IMR-90 (cell line): Measurements from ENCODE around the gene PISD. TPM values are rescaled to one million over a fixed set of nuclear protein-coding genes. Genes with fewer than 3 reads are reported as not detected.
A peak's percentile ranks its signal among the peaks of the same experiment; 100 is the strongest.

Source experiments
- ATAC-seq: fragments of 200-7000 bp; cut with Tn5 transposase; 2 replicates; pipeline ENCODE4 v1.9.1; 2020; ENCODE audit warnings: low read depth, mild to moderate bottlenecking, moderate library complexity
- BruUV-seq: library from RNA; stranded (reverse); fragments of 400-500 nt; replicated peaks from 2 replicates; lab custom pipeline; 2021; lab: Mats Ljungman, UMichigan
- CTCF ChIA-PET: fragments of 300-600 bp; formaldehyde crosslinking; extraction: SDS; loops from one replicate; lab custom pipeline; 2021; ENCODE audit warnings: antibody characterized with exemption; lab: Yijun Ruan, JAX
- POLR2A ChIA-PET: fragments of 300-600 bp; sonication (Branson Sonifier 250); formaldehyde crosslinking; loops from one replicate; lab custom pipeline; 2022; ENCODE audit warnings: antibody characterized with exemption; ENCODE audit not compliant: unreplicated experiment; lab: Charles Lee
- DNase-seq: peaks from one replicate; pipeline ENCODE4 v3.0.0; 2013
- H2AFZ ChIP-seq: replicated peaks from 2 replicates; pipeline ENCODE3; 2013; ENCODE audit warnings: low read length, mild to moderate bottlenecking; ENCODE audit not compliant: poor library complexity
- H2AK5ac ChIP-seq: 2 replicates; pipeline ENCODE4 v1.6.1; 2013; ENCODE audit warnings: low read depth, low read length, inconsistent platforms
- H2AK9ac ChIP-seq: replicated peaks from 2 replicates; pipeline ENCODE3; 2013; ENCODE audit warnings: mild to moderate bottlenecking, low read depth, low read length, moderate library complexity; ENCODE audit not compliant: poor library complexity
- H2BK120ac ChIP-seq: 2 replicates; pipeline ENCODE4 v1.6.1; 2013; ENCODE audit warnings: low read depth, low read length, inconsistent platforms
- H2BK15ac ChIP-seq: 3 replicates; pipeline ENCODE4 v1.6.1; 2013; ENCODE audit warnings: low read depth, low read length, inconsistent platforms
- H2BK20ac ChIP-seq: 2 replicates; pipeline ENCODE4 v1.6.1; 2013; ENCODE audit warnings: low read depth, mild to moderate bottlenecking, inconsistent platforms, low read length, moderate library complexity
- H2BK5ac ChIP-seq: 2 replicates; pipeline ENCODE4 v1.6.1; 2013; ENCODE audit warnings: mild to moderate bottlenecking, low read depth, low read length, inconsistent platforms; ENCODE audit not compliant: poor library complexity, severe bottlenecking
- H3K14ac ChIP-seq: replicated peaks from 2 replicates; pipeline ENCODE4 v1.6.1; 2013; ENCODE audit warnings: low read depth, low read length, inconsistent platforms
- H3K18ac ChIP-seq: 2 replicates; pipeline ENCODE4 v1.6.1; 2013; ENCODE audit warnings: low read depth, low read length, control low read depth
- H3K23ac ChIP-seq: 2 replicates; pipeline ENCODE4 v1.6.1; 2013; ENCODE audit warnings: low read depth, low read length, inconsistent platforms
- H3K27ac ChIP-seq: 2 replicates; pipeline ENCODE4 v1.5.1; 2013; ENCODE audit warnings: mild to moderate bottlenecking, control low read depth, low read length; ENCODE audit not compliant: insufficient read depth
- H3K27me3 ChIP-seq: 2 replicates; pipeline ENCODE4 v1.6.1; 2013; ENCODE audit warnings: low read length; ENCODE audit not compliant: control insufficient read depth, insufficient read depth
- H3K36me3 ChIP-seq: 2 replicates; pipeline ENCODE4 v1.6.1; 2013; ENCODE audit warnings: low read length, mixed read lengths; ENCODE audit not compliant: control insufficient read depth, insufficient read depth
- H3K4ac ChIP-seq: 2 replicates; pipeline ENCODE4 v1.6.1; 2013; ENCODE audit warnings: low read depth, low read length, inconsistent platforms
- H3K4me1 ChIP-seq: 2 replicates; pipeline ENCODE4 v1.6.1; 2013; ENCODE audit warnings: low read length, mixed read lengths; ENCODE audit not compliant: control insufficient read depth, insufficient read depth
- H3K4me2 ChIP-seq: 2 replicates; pipeline ENCODE4 v1.6.1; 2013; ENCODE audit warnings: low read depth, mild to moderate bottlenecking, control low read depth, low read length, moderate library complexity
- H3K4me3 ChIP-seq: 2 replicates; pipeline ENCODE4 v1.5.1; 2013; ENCODE audit warnings: low read depth, mild to moderate bottlenecking, control low read depth, low read length, moderate library complexity; ENCODE audit not compliant: insufficient read depth
- H3K56ac ChIP-seq: 2 replicates; pipeline ENCODE4 v1.6.1; 2013; ENCODE audit warnings: low read length, inconsistent platforms; ENCODE audit not compliant: insufficient read depth; ENCODE audit errors: extremely low read depth
- H3K79me1 ChIP-seq, 2 experiments: 2 replicates each; pipeline ENCODE4 v1.6.1; 2013; ENCODE audit warnings: low read length in 2 of 2, inconsistent platforms in 1 of 2, low read depth in 1 of 2
- H3K9ac ChIP-seq: 2 replicates; pipeline ENCODE4 v1.6.1; 2013; ENCODE audit warnings: low read depth, low read length, control low read depth
- H3K9me1 ChIP-seq: 2 replicates; pipeline ENCODE4 v1.6.1; 2013; ENCODE audit warnings: low read length, inconsistent platforms; ENCODE audit not compliant: insufficient read depth
- H3K9me3 ChIP-seq: 2 replicates; pipeline ENCODE4 v1.6.1; 2013; ENCODE audit warnings: low read length; ENCODE audit not compliant: control insufficient read depth, insufficient read depth
- H4K20me1 ChIP-seq: 2 replicates; pipeline ENCODE4 v1.6.1; 2013; ENCODE audit warnings: low read length, inconsistent platforms; ENCODE audit not compliant: insufficient read depth
- H4K5ac ChIP-seq: 2 replicates; pipeline ENCODE4 v1.6.1; 2013; ENCODE audit warnings: mild to moderate bottlenecking, low read depth, low read length, control low read depth
- H4K8ac ChIP-seq, 2 experiments: 2 replicates each; pipeline ENCODE4 v1.6.1; 2013; ENCODE audit warnings: low read depth in 2 of 2, low read length in 2 of 2, control low read depth in 1 of 2, inconsistent platforms in 1 of 2
- H4K91ac ChIP-seq: 2 replicates; pipeline ENCODE4 v1.6.1; 2013; ENCODE audit warnings: low read depth, low read length, inconsistent platforms; ENCODE audit not compliant: insufficient read depth
- CEBPB ChIP-seq: IDR thresholded peaks from 2 replicates; pipeline ENCODE4 v1.6.1; 2012; ENCODE audit warnings: low read depth, low read length, improper control_type of control experiment
- CTCF ChIP-seq: conservative IDR thresholded peaks from 2 replicates; pipeline ENCODE4 v1.5.1; 2012; ENCODE audit warnings: mild to moderate bottlenecking, low read depth, low read length, improper control_type of control experiment
- FOS ChIP-seq: fragments of 150-350 bp; IDR thresholded peaks from 2 replicates; pipeline ENCODE4 v1.6.1; 2016; ENCODE audit warnings: low read depth, low read length
- MAZ ChIP-seq: IDR thresholded peaks from 2 replicates; pipeline ENCODE4 v1.6.1; 2012; ENCODE audit warnings: low read depth, mild to moderate bottlenecking, low read length, improper control_type of control experiment, moderate library complexity, borderline replicate concordance
- POLR2A ChIP-seq: IDR thresholded peaks from 2 replicates; pipeline ENCODE4 v1.6.1; 2012; ENCODE audit warnings: mild to moderate bottlenecking, low read depth, low read length
- WGBS, 2 experiments: methylation state at CpG; one replicate each; pipeline versions ENCODE4 v1.1.5 to v1.1.7; 2013; ENCODE audit warnings: missing lambda C conversion rate in 2 of 2; ENCODE audit not compliant: insufficient read length in 1 of 2; ENCODE audit errors: extremely low coverage in 2 of 2; 5-methylcytosine and 5-hydroxymethylcytosine counted together
- dilution Hi-C: fragments of 300-500 bp; cut with HindIII; formaldehyde crosslinking; loops from one replicate; pipeline ENCODE4 v1.14.3; 2018; ENCODE audit warnings: low sequenced_read_pairs; ENCODE audit not compliant: unreplicated experiment
- in situ Hi-C: fragments of 300-500 bp; cut with MboI; formaldehyde crosslinking; loops from 3 replicates; pipeline ENCODE4 v1.14.3; 2019; ENCODE audit warnings: low sequenced_read_pairs, inconsistent platforms, mixed read lengths
- intact Hi-C: fragments of 100-400 bp; cut with micrococcal nuclease; formaldehyde crosslinking; loops from 2 replicates; pipeline ENCODE4 v1.10.0; 2022
- polyA plus RNA-seq, 3 experiments: library from polyadenylated mRNA; depleted of rRNA; stranded (reverse); fragments of >200 nt; gene quantifications; 2 replicates each; pipeline ENCODE4 v1.2.3, GENCODE V29; 2012; ENCODE audit warnings: low replicate concordance in 1 of 3
- total RNA-seq: library from RNA; depleted of rRNA; stranded (reverse); fragments of >200 nt; gene quantifications from 2 replicates; pipeline ENCODE4 v1.2.3, GENCODE V29; 2012

The PISD gene
- total and polyA plus RNA-seq, 2 of the 4 experiments (the other 2 are of a cell fraction): 34.1 to 48.8 TPM

GRCh38 chr22:31611061-31611760 lies 50.8 kb downstream of the PISD start:
- Histone ChIP-seq H2AK9ac (no peak overlapping the region), H4K5ac (no peak overlapping the region), H3K9me1 (peaks cover 2% of the 10 kb centered on the region), H3K79me1 (no peaks in the 10 kb centered on the region), H4K91ac (no peak overlapping the region), H3K9me3 (no peaks in the 10 kb centered on the region), H3K27ac (no peak overlapping the region), H3K14ac (0 out of 2 replicates have a peak overlapping the region, but pooled peaks have one; percentile 5), H3K36me3 (peaks cover 3% of the 10 kb centered on the region; the same call in 1 of the 2 replicates), H2BK5ac (no peak overlapping the region), H4K8ac (0 out of 4 replicates have a peak overlapping the region, but pooled peaks of 1 of the 2 experiments have one; percentile 8), H4K20me1 (no peaks in the 10 kb centered on the region), H2AFZ (no peak overlapping the region), H2BK15ac (no peak overlapping the region; the same call in 2 of the 3 replicates), H3K4me1 (peaks cover 9% of the 10 kb centered on the region), H3K56ac (no peak overlapping the region), H3K18ac (no peak overlapping the region), H3K4me2 (no peak overlapping the region), H2AK5ac (no peak overlapping the region), H3K9ac (no peak overlapping the region), H2BK20ac (no peak overlapping the region), H3K27me3 (no peaks in the 10 kb centered on the region), H2BK120ac (peak overlapping the region; percentile 13; the same call in 1 of the 2 replicates), H3K23ac (no peak overlapping the region), H3K4me3 (no peak overlapping the region), H3K4ac (0 out of 2 replicates have a peak overlapping the region, but pooled peaks have one; percentile 22)
- no TSS peak for BruUV-seq
- in situ Hi-C loops: no loop called here
- CTCF ChIA-PET: no interaction called here
- dilution Hi-C loops: no loop called here
- ATAC-seq (peak; percentile 81), DNase-seq (peak; percentile 50)
- POLR2A ChIA-PET: no interaction called here
- 22% methylated on average over 4 of the region's 16 CpGs; no CpG with 5 or more reads in 1 of the 2 experiments for WGBS, 2 experiments
- intact Hi-C loops: no loop called here
- TF ChIP-seq CEBPB (no peak), CTCF (no peak), POLR2A (no peak), MAZ (no peak), FOS (no peak)
